Chondrocyte (in vitro differentiated cells): ENCODE results near the gene PITPNM3. TPM values are rescaled to one million over a fixed set of nuclear protein-coding genes. Genes with fewer than 3 reads are reported as not detected.

Experiments used
- DNase-seq: peaks from one replicate; pipeline ENCODE4 v3.0.0; 2021; ENCODE audit warnings: mixed read lengths, low spot score
- H3K27ac Mint-ChIP-seq: one replicate; pipeline ENCODE4 v1.8.0; 2021; ENCODE audit warnings: mild to moderate bottlenecking, moderate library complexity, mixed read lengths; ENCODE audit not compliant: unreplicated experiment
- H3K27me3 Mint-ChIP-seq: 2 replicates; pipeline ENCODE4 v1.8.0; 2021; ENCODE audit warnings: low read depth, mixed read lengths
- H3K36me3 Mint-ChIP-seq: 2 replicates; pipeline ENCODE4 v1.8.0; 2021; ENCODE audit warnings: low read depth, mixed read lengths
- H3K4me1 Mint-ChIP-seq: 2 replicates; pipeline ENCODE4 v1.8.0; 2021; ENCODE audit warnings: low read depth, mild to moderate bottlenecking, mixed read lengths
- H3K4me3 Mint-ChIP-seq: one replicate; pipeline ENCODE4 v1.8.0; 2021; ENCODE audit warnings: mild to moderate bottlenecking, moderate library complexity, mixed read lengths; ENCODE audit not compliant: unreplicated experiment
- H3K9me3 Mint-ChIP-seq: 2 replicates; pipeline ENCODE4 v1.8.0; 2021; ENCODE audit warnings: low read depth, mixed read lengths
- CTCF ChIP-seq: fragments of 200-600 bp; sonication (generic); IDR thresholded peaks from 2 replicates; pipeline ENCODE4 v1.5.0; 2021; ENCODE audit warnings: antibody characterized with exemption, mild to moderate bottlenecking, moderate library complexity
- total RNA-seq: library from RNA; stranded (reverse); gene quantifications from 3 replicates; pipeline ENCODE4 v1.2.1, GENCODE V29; 2021

Gene PITPNM3
- total RNA-seq, 1 donor from 2014 or later = 5.7 TPM

- no peaks in the 10 kb centered on the region for H3K9me3 Mint-ChIP-seq
- no peak for TF ChIP-seq CTCF
- H3K27me3 Mint-ChIP-seq = peaks cover 6% of the 10 kb centered on the region
- H3K4me1 Mint-ChIP-seq = peaks cover 29% of the 10 kb centered on the region
- DNase-seq = peak; percentile 47
- H3K36me3 Mint-ChIP-seq = peaks cover 2% of the 10 kb centered on the region
- H3K4me3 Mint-ChIP-seq = no peak overlapping the region
- H3K27ac Mint-ChIP-seq = no peak overlapping the region
Observed at GRCh38 chr17:6498901-6499540, 57.3 kb downstream of the PITPNM3 start.

- DNase-seq = peak; percentile 37
- H3K27ac Mint-ChIP-seq = no peak overlapping the region
- H3K9me3 Mint-ChIP-seq = no peaks in the 10 kb centered on the region
- peaks cover 29% of the 10 kb centered on the region for H3K4me1 Mint-ChIP-seq
- H3K36me3 Mint-ChIP-seq = peaks cover 2% of the 10 kb centered on the region
- H3K4me3 Mint-ChIP-seq = no peak overlapping the region
- no peak for TF ChIP-seq CTCF
- H3K27me3 Mint-ChIP-seq = peaks cover 6% of the 10 kb centered on the region
Observed at GRCh38 chr17:6498356-6498755, 58.0 kb downstream of the PITPNM3 start.

- Mint-ChIP-seq H3K9me3 (no peaks in the 10 kb centered on the region), H3K4me1 (peaks cover 29% of the 10 kb centered on the region), H3K4me3 (no peak overlapping the region), H3K27ac (no peak overlapping the region), H3K36me3 (peaks cover 2% of the 10 kb centered on the region), H3K27me3 (peaks cover 6% of the 10 kb centered on the region)
- DNase-seq = peak; percentile 72
- TF ChIP-seq CTCF = no peak
Observed at GRCh38 chr17:6497496-6498221, 58.7 kb downstream of the PITPNM3 start.

GRCh38 chr17:6496640-6497441, 59.5 kb downstream of the PITPNM3 start:
- Mint-ChIP-seq H3K9me3 (no peaks in the 10 kb centered on the region), H3K27me3 (peaks cover 6% of the 10 kb centered on the region), H3K36me3 (peaks cover 2% of the 10 kb centered on the region), H3K4me3 (no peak overlapping the region), H3K27ac (no peak overlapping the region), H3K4me1 (peaks cover 29% of the 10 kb centered on the region)
- DNase-seq = peak; percentile 76
- TF ChIP-seq CTCF = no peak

GRCh38 chr17:6496116-6496481, 60.3 kb downstream of the PITPNM3 start:
- H3K4me3 Mint-ChIP-seq = peak overlapping the region; percentile 24
- peaks cover 29% of the 10 kb centered on the region for H3K4me1 Mint-ChIP-seq
- TF ChIP-seq CTCF = no peak
- no peaks in the 10 kb centered on the region for H3K9me3 Mint-ChIP-seq
- DNase-seq = peak; percentile 43
- no peak overlapping the region for H3K27ac Mint-ChIP-seq
- peaks cover 6% of the 10 kb centered on the region for H3K27me3 Mint-ChIP-seq
- H3K36me3 Mint-ChIP-seq = peaks cover 2% of the 10 kb centered on the region
